GM21447 (cell line): ENCODE results near the gene LDHAL6A.
"Not testable (repeated sequence)": the region's sequence is repeated elsewhere in the genome, so short reads cannot be mapped to it uniquely, and the experiment has no call there.

Experiments
- ATAC-seq: cut with Tn5 transposase; IDR thresholded peaks from one replicate; pipeline ENCODE4 v1.9.1; 2021; ENCODE audit not compliant: unreplicated experiment

LDHAL6A gene

GRCh38 chr11:18455686-18456372 lies at the start of gene LDHAL6A:
TSS of gene LDHAL6A (plus strand) at chr11:18455856. CDS start at chr11:18456681, 825 bp downstream.
- ATAC-seq, result no peak

- ATAC-seq, result not testable (repeated sequence)
Observed at GRCh38 chr11:18407400-18407799, 48.3 kb upstream of the LDHAL6A start.

GRCh38 chr11:18408558-18409291 lies 46.9 kb upstream of the LDHAL6A start:
- ATAC-seq, result no peak

GRCh38 chr11:18416459-18416858 lies 39.2 kb upstream of the LDHAL6A start:
- no peak for ATAC-seq

GRCh38 chr11:18419040-18419439 lies 36.6 kb upstream of the LDHAL6A start:
- no peak for ATAC-seq

GRCh38 chr11:18420067-18420466 lies 35.6 kb upstream of the LDHAL6A start:
- no peak for ATAC-seq

GRCh38 chr11:18427240-18427639 lies 28.4 kb upstream of the LDHAL6A start:
- ATAC-seq, result no peak

- ATAC-seq, result no peak
Observed at GRCh38 chr11:18429332-18429731, 26.3 kb upstream of the LDHAL6A start.

- no peak for ATAC-seq
Observed at GRCh38 chr11:18438691-18439090, 17.0 kb upstream of the LDHAL6A start.

- no peak for ATAC-seq
Observed at GRCh38 chr11:18449251-18449650, 6.4 kb upstream of the LDHAL6A start.

GRCh38 chr11:18452927-18453326 lies 2.7 kb upstream of the LDHAL6A start:
- ATAC-seq, result no peak

GRCh38 chr11:18457450-18457849 lies 1.8 kb downstream of the LDHAL6A start:
- no peak for ATAC-seq

GRCh38 chr11:18459634-18460033 lies 4.0 kb downstream of the LDHAL6A start:
- no peak for ATAC-seq

- no peak for ATAC-seq
Observed at GRCh38 chr11:18461909-18462308, 6.3 kb downstream of the LDHAL6A start.

- no peak for ATAC-seq
Observed at GRCh38 chr11:18463439-18463838, 7.8 kb downstream of the LDHAL6A start.

- no peak for ATAC-seq
Observed at GRCh38 chr11:18466402-18466801, 10.7 kb downstream of the LDHAL6A start.

GRCh38 chr11:18468059-18468458 lies 12.4 kb downstream of the LDHAL6A start:
- ATAC-seq, result no peak

GRCh38 chr11:18468961-18469360 lies 13.3 kb downstream of the LDHAL6A start:
- no peak for ATAC-seq

- ATAC-seq, result peak; percentile 75
Observed at GRCh38 chr11:18471995-18472394, 16.3 kb downstream of the LDHAL6A start.

GRCh38 chr11:18472587-18472986 lies 16.9 kb downstream of the LDHAL6A start:
- no peak for ATAC-seq

GRCh38 chr11:18479063-18479462 lies 23.4 kb downstream of the LDHAL6A start:
- ATAC-seq, result no peak

- peak; percentile 75 for ATAC-seq
Observed at GRCh38 chr11:18485913-18486528, 30.4 kb downstream of the LDHAL6A start.
